Endodermal cell (in vitro differentiated cells): Measurements from ENCODE around the gene KRT15. TPM values are rescaled to one million over a fixed set of nuclear protein-coding genes. Genes with fewer than 3 reads are reported as not detected.
A peak's percentile ranks its signal among the peaks of the same experiment; 100 is the strongest.

Experiments
- DNase-seq: peaks from one replicate; pipeline ENCODE4 v3.0.0-alpha.2; 2017
- H3K27ac ChIP-seq: 2 replicates; pipeline ENCODE4 v1.5.1; 2013; ENCODE audit warnings: mild to moderate bottlenecking, low read depth, low read length, moderate library complexity
- H3K27me3 ChIP-seq: 2 replicates; pipeline ENCODE4 v1.6.1; 2013; ENCODE audit warnings: mild to moderate bottlenecking, low read length, moderate library complexity; ENCODE audit not compliant: insufficient read depth, control insufficient read depth, poor library complexity, severe bottlenecking
- H3K36me3 ChIP-seq: 2 replicates; pipeline ENCODE4 v1.7.0; 2013; ENCODE audit warnings: mild to moderate bottlenecking, low read length, moderate library complexity; ENCODE audit not compliant: control insufficient read depth, insufficient read depth
- H3K4me1 ChIP-seq: one replicate; pipeline ENCODE4 v1.7.0; 2013; ENCODE audit warnings: low read length; ENCODE audit not compliant: control insufficient read depth, insufficient read depth
- H3K4me3 ChIP-seq: 2 replicates; pipeline ENCODE4 v1.5.1; 2013; ENCODE audit warnings: mild to moderate bottlenecking, low read length, moderate library complexity
- H3K9ac ChIP-seq: 2 replicates; pipeline ENCODE4 v1.6.1; 2013; ENCODE audit warnings: mild to moderate bottlenecking, low read length, moderate library complexity; ENCODE audit not compliant: poor library complexity, severe bottlenecking; ENCODE audit errors: extremely low read depth
- H3K9me3 ChIP-seq: 2 replicates; pipeline ENCODE4 v1.6.1; 2013; ENCODE audit warnings: mild to moderate bottlenecking, low read length, moderate library complexity; ENCODE audit not compliant: control insufficient read depth
- H3K27ac Mint-ChIP-seq: 2 replicates; pipeline ENCODE4 v1.8.0; 2020; ENCODE audit warnings: mixed read lengths
- H3K27me3 Mint-ChIP-seq: 2 replicates; pipeline ENCODE4 v1.8.0; 2021; ENCODE audit warnings: mild to moderate bottlenecking, mixed read lengths; ENCODE audit not compliant: insufficient read depth
- H3K36me3 Mint-ChIP-seq: 2 replicates; pipeline ENCODE4 v1.8.0; 2020; ENCODE audit warnings: low read depth, mixed read lengths
- H3K4me1 Mint-ChIP-seq: 2 replicates; pipeline ENCODE4 v1.8.0; 2020; ENCODE audit warnings: mixed read lengths
- H3K4me3 Mint-ChIP-seq: 2 replicates; pipeline ENCODE4 v1.8.0; 2020; ENCODE audit warnings: mild to moderate bottlenecking, moderate library complexity, mixed read lengths
- H3K9me3 Mint-ChIP-seq: 2 replicates; pipeline ENCODE4 v1.8.0; 2020; ENCODE audit warnings: mild to moderate bottlenecking, mixed read lengths
- WGBS, 2 experiments: methylation state at CpG; one replicate each; pipeline versions ENCODE4 v1.1.5 to v1.1.7; 2013; ENCODE audit warnings: missing lambda C conversion rate in 2 of 2, mixed read lengths in 1 of 2; ENCODE audit not compliant: insufficient coverage in 1 of 2, insufficient read length in 1 of 2; 5-methylcytosine and 5-hydroxymethylcytosine counted together
- long read RNA-seq, 4 experiments: library from polyadenylated mRNA in 2 of 4; library from RNA in 1 of 4; library from capped mRNA in 1 of 4; stranded (forward) in 3 of 4; unstranded in 1 of 4; transcript quantifications; one replicate each; pipeline ENCODE4 v2.0.0, GENCODE V29; 2020 to 2021; ENCODE audit warnings: inconsistent platforms in 1 of 4
- polyA plus RNA-seq, 2 experiments: library from polyadenylated mRNA; stranded (reverse); fragments of 50-300 nt; gene quantifications; one replicate each; pipeline ENCODE4 v1.2.3, GENCODE V29; 2013
- total RNA-seq, 2 donors: library from RNA; stranded (reverse); fragmentation: NEBNext Ultra II Directional in 1 of 2; extraction: Animal tissue kit (Norgen Biotek cat#: 25700) in 1 of 2; gene quantifications; 2 replicates in 1 of 2; 3 replicates in 1 of 2; pipeline ENCODE4 v1.2.1, GENCODE V29; 2021
- TF ChIP-seq, protein P1 (sequence below): fragments of 200-600 bp; sonication (generic); conservative IDR thresholded peaks from 2 replicates; pipeline ENCODE4 v1.5.0; 2021; ENCODE audit warnings: antibody characterized with exemption, mild to moderate bottlenecking

KRT15 gene
- 1 to 10 TPM in 1 of 2 donors, under 1 TPM in 1; 0.95 to 1.2 TPM for total RNA-seq
- polyA plus RNA-seq (2013, experiment 1 of 2) = not detected
- not detected for polyA plus RNA-seq (2013, experiment 2 of 2)
- long read RNA-seq, experiment 1 = 0 reads
- long read RNA-seq, experiment 2 = 0 reads
- long read RNA-seq, experiment 3, partial matches to known transcripts = 0 of 1 reads
- long read RNA-seq, experiment 3, other reads (novel, unspliced or antisense) = 1 of 1 reads
- long read RNA-seq, experiment 4, partial matches to known transcripts = 0 of 1 reads
- long read RNA-seq, experiment 4, other reads (novel, unspliced or antisense) = 1 of 1 reads

DNA sequence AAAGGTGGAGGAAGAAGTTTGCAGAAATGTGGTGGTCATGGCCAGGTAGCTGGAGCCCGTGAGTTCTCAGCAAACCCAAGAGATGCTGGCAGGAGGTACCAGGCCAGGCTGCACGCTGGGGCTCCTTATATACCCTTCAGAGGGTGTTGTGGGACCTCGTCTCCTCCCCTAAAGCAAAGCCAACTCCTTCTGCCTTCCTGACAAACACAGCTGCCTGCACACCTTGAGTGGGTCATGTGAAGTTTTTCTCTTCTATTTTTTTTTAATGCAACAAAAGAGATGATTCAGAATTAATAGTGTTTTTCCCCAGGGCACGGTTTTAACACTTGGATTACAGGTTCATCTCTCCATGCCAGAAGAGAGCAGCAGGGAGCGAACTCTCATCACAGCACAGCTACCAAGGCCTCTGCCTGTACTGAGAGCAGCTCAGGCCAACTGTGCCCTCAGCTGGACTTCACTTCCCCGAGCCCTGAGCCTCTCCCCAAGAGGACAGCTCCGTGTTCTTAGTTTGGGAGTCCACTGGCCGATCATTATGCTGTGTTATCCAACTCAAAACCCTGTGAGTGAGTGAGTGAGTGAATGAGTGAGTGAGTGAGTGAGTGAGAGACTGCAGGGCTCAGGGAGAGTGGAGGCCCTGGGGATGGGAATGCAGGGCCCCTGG is at the start of gene KRT15:
TSS of gene KRT15 (minus strand) at position 102 of the 661 bp plus-strand sequence. CDS start at position 39, 63 bp downstream.
- Histone ChIP-seq H3K36me3 (peaks cover 12% of the 10 kb centered on the region), H3K9me3 (no peaks in the 10 kb centered on the region), H3K9ac (no peak within 1 kb of the TSS), H3K4me3 (no peak within 1 kb of the TSS), H3K27me3 (no peaks in the 10 kb centered on the region), H3K27ac (no peak within 1 kb of the TSS), H3K4me1 (no peaks in the 10 kb centered on the region)
- Mint-ChIP-seq H3K36me3 (peaks cover 13% of the 10 kb centered on the region), H3K9me3 (no peaks in the 10 kb centered on the region), H3K4me3 (no peak within 1 kb of the TSS), H3K4me1 (peaks cover 23% of the 10 kb centered on the region), H3K27me3 (no peaks in the 10 kb centered on the region), H3K27ac (peak within 1 kb of the TSS; percentile 18)
- 82 to 90% methylated on average over 4 to 8 of the region's 8 CpGs for WGBS, 2 experiments
- DNase-seq = no peak
- TF ChIP-seq, protein P1, sequence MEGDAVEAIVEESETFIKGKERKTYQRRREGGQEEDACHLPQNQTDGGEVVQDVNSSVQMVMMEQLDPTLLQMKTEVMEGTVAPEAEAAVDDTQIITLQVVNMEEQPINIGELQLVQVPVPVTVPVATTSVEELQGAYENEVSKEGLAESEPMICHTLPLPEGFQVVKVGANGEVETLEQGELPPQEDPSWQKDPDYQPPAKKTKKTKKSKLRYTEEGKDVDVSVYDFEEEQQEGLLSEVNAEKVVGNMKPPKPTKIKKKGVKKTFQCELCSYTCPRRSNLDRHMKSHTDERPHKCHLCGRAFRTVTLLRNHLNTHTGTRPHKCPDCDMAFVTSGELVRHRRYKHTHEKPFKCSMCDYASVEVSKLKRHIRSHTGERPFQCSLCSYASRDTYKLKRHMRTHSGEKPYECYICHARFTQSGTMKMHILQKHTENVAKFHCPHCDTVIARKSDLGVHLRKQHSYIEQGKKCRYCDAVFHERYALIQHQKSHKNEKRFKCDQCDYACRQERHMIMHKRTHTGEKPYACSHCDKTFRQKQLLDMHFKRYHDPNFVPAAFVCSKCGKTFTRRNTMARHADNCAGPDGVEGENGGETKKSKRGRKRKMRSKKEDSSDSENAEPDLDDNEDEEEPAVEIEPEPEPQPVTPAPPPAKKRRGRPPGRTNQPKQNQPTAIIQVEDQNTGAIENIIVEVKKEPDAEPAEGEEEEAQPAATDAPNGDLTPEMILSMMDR = no peak

DNA sequence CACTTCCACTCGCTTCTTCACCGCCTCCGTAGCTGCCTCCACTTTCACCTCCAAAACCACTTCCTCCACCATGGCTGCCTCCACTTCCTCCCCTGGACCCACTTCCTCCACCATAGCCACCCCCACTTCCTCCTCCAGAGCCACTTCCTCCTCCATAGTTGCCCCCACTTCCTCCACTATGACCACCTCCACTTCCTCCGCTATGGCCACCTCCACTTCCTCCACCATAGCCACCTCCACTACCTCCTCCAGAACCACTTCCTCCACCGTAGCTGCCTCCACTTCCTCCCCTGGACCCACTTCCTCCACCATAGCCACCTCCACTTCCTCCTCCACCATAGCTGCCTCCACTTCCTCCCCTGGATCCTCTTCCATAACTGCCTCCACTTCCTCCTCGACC is 48.6 kb upstream of the KRT15 start:
- Mint-ChIP-seq H3K27ac (no peak overlapping the region), H3K4me1 (peaks cover 18% of the 10 kb centered on the region), H3K9me3 (no peaks in the 10 kb centered on the region), H3K27me3 (peaks cover 60% of the 10 kb centered on the region), H3K36me3 (no peaks in the 10 kb centered on the region), H3K4me3 (no peak overlapping the region)
- Histone ChIP-seq H3K36me3 (no peaks in the 10 kb centered on the region), H3K4me3 (no peak overlapping the region), H3K27ac (no peak overlapping the region), H3K4me1 (peaks cover 11% of the 10 kb centered on the region), H3K9me3 (no peaks in the 10 kb centered on the region), H3K9ac (no peak overlapping the region), H3K27me3 (peaks cover 26% of the 10 kb centered on the region)
- TF ChIP-seq, protein P1 = no peak
- 90 to 94% methylated on average over 3 to 6 of the region's 6 CpGs for WGBS, 2 experiments
- no peak for DNase-seq

DNA sequence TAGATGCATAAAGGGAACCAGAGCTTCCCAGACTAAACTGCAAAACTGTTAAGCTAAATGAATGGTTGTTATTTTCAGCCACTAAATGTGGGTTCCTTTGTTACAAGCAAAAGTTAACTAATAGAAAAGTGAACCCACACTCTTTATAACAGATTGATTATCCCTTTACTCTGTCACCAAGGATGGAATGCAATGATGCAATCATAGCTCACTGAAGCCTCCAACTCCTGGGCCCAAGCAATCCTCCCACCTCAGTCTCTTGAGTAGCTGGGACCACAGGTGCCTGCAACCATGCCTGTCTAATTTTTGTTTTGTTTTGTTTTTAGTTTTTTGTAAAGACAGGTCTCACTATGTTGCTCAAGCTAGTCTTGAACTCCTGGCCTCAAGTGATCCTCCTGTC is 46.6 kb upstream of the KRT15 start:
- Mint-ChIP-seq H3K9me3 (no peaks in the 10 kb centered on the region), H3K36me3 (no peaks in the 10 kb centered on the region), H3K4me1 (peaks cover 17% of the 10 kb centered on the region), H3K27me3 (peaks cover 59% of the 10 kb centered on the region), H3K4me3 (no peak overlapping the region), H3K27ac (no peak overlapping the region)
- Histone ChIP-seq H3K27ac (no peak overlapping the region), H3K4me1 (peaks cover 11% of the 10 kb centered on the region), H3K36me3 (no peaks in the 10 kb centered on the region), H3K9me3 (no peaks in the 10 kb centered on the region), H3K9ac (no peak overlapping the region), H3K27me3 (peaks cover 26% of the 10 kb centered on the region), H3K4me3 (no peak overlapping the region)
- DNase-seq = no peak
- TF ChIP-seq, protein P1 = no peak
